BJ (cell line): ENCODE results near the gene KCNK2. TPM values are rescaled to one million over a fixed set of nuclear protein-coding genes. Genes with fewer than 3 reads are reported as not detected.

Experiments used
- CTCF ChIA-PET: fragments of 350-600 bp; formaldehyde crosslinking; extraction: SDS; loops from one replicate; lab custom pipeline; 2021; ENCODE audit warnings: antibody characterized with exemption, inconsistent platforms; lab: Yijun Ruan, JAX
- POLR2A ChIA-PET: fragments of 300-600 bp; sonication (Branson Sonifier 250); formaldehyde crosslinking; extraction: SDS; loops from one replicate; lab custom pipeline; 2021; ENCODE audit warnings: antibody characterized with exemption; lab: Charles Lee
- DNase-seq: peaks from one replicate; pipeline ENCODE4 v3.0.0-alpha.2; 2011; ENCODE audit warnings: low read depth
- H3K27me3 ChIP-seq: 2 replicates; pipeline ENCODE4 v1.6.0; 2011; ENCODE audit warnings: low read length; ENCODE audit not compliant: control insufficient read depth, insufficient read depth
- H3K36me3 ChIP-seq: 2 replicates; pipeline ENCODE4 v1.5.1; 2011; ENCODE audit warnings: low read length; ENCODE audit not compliant: control insufficient read depth, insufficient read depth
- H3K4me3 ChIP-seq: 2 replicates; pipeline ENCODE4 v1.5.1; 2011; ENCODE audit warnings: low read depth, mild to moderate bottlenecking, control low read depth, low read length
- CTCF ChIP-seq: IDR thresholded peaks from 2 replicates; pipeline ENCODE4 v1.5.1; 2011; ENCODE audit warnings: low read depth, mild to moderate bottlenecking, control low read depth, inconsistent platforms, low read length, moderate library complexity; ENCODE audit not compliant: insufficient read depth
- polyA plus RNA-seq: library from polyadenylated mRNA; depleted of rRNA; stranded (reverse); fragments of >200 nt; gene quantifications from 2 replicates; pipeline ENCODE4 v1.2.3, GENCODE V29; 2011

The KCNK2 gene
- polyA plus RNA-seq, 1 experiment: 23.9 TPM

GRCh38 chr1:215215846-215216245, 133.3 kb downstream of the KCNK2 start:
- ChIA-PET CTCF (no interaction called here), POLR2A (no interaction called here)
- no peaks in the 10 kb centered on the region for H3K27me3 ChIP-seq
- no peak for DNase-seq
- no peak for TF ChIP-seq CTCF
- H3K4me3 ChIP-seq: no peak overlapping the region
- no peaks in the 10 kb centered on the region for H3K36me3 ChIP-seq

- CTCF ChIA-PET: no interaction called here
- TF ChIP-seq CTCF: no peak
These were observed 136.8 kb downstream of the KCNK2 start for GRCh38 chr1:215219372-215219771.

GRCh38 chr1:215220346-215220745, 137.8 kb downstream of the KCNK2 start:
- no peak for TF ChIP-seq CTCF
- POLR2A ChIA-PET: no interaction called here
- CTCF ChIA-PET: no interaction called here

More at GRCh38 chr1:215219372-215219771, 136.8 kb downstream of the KCNK2 start:
- no peaks in the 10 kb centered on the region for H3K36me3 ChIP-seq
- DNase-seq: no peak
- H3K4me3 ChIP-seq: no peak overlapping the region
- no peaks in the 10 kb centered on the region for H3K27me3 ChIP-seq
- POLR2A ChIA-PET: no interaction called here

GRCh38 chr1:215226757-215227156, 144.2 kb downstream of the KCNK2 start:
- TF ChIP-seq CTCF: no peak
- no peaks in the 10 kb centered on the region for H3K27me3 ChIP-seq
- CTCF ChIA-PET: no interaction called here
- H3K4me3 ChIP-seq: no peak overlapping the region
- POLR2A ChIA-PET: no interaction called here
- DNase-seq: no peak
- no peaks in the 10 kb centered on the region for H3K36me3 ChIP-seq

More at GRCh38 chr1:215220346-215220745, 137.8 kb downstream of the KCNK2 start:
- no peak for DNase-seq
- H3K4me3 ChIP-seq: no peak overlapping the region
- no peaks in the 10 kb centered on the region for H3K36me3 ChIP-seq
- H3K27me3 ChIP-seq: no peaks in the 10 kb centered on the region

- no peaks in the 10 kb centered on the region for H3K36me3 ChIP-seq
- H3K27me3 ChIP-seq: no peaks in the 10 kb centered on the region
- DNase-seq: no peak
- no peak for TF ChIP-seq CTCF
- ChIA-PET CTCF (interaction anchor here (1.1 to 1.5 kb wide), 2 partner anchors 14 to 16 kb away, joined by 3 read pairs; no protein-coding TSS in a partner anchor), POLR2A (no interaction called here)
- H3K4me3 ChIP-seq: no peak overlapping the region
These were observed 145.7 kb downstream of the KCNK2 start for GRCh38 chr1:215228193-215228592.
